Endothelial cell of umbilical vein (primary cell): ENCODE measurements around the gene AQP1. TPM values are rescaled to one million over a fixed set of nuclear protein-coding genes. Genes with fewer than 3 reads are reported as not detected.

Experiments used
- BruUV-seq: library from RNA; stranded (reverse); fragments of 400-500 nt; replicated peaks from 2 replicates; lab custom pipeline; 2021; lab: Mats Ljungman, UMichigan
- CTCF ChIA-PET: fragments of 300-600, 350-600 bp; sonication (Branson Sonifier 250); formaldehyde crosslinking; loops from one replicate; lab custom pipeline; 2021; ENCODE audit warnings: antibody characterized with exemption, inconsistent platforms; lab: Charles Lee
- POLR2A ChIA-PET: fragments of 300-600, 350-600 bp; sonication (Branson Sonifier 250); formaldehyde crosslinking; loops from one replicate; lab custom pipeline; 2021; ENCODE audit warnings: antibody characterized with exemption, inconsistent platforms; lab: Charles Lee
- DNase-seq: peaks from one replicate; pipeline ENCODE4 v3.0.0-alpha.2; 2011; ENCODE audit warnings: low read depth, low spot score
- FAIRE-seq: peaks from 2 replicates; lab custom pipeline; 2011; peaks lifted over from hg19 to GRCh38; lab: Jason Lieb, UNC
- H2AFZ ChIP-seq: 2 replicates; pipeline ENCODE4 v1.6.0; 2012; ENCODE audit warnings: low read depth, low read length, control low read depth, inconsistent platforms
- H3K27ac ChIP-seq: 2 replicates; pipeline ENCODE4 v1.5.1; 2011; ENCODE audit warnings: low read depth, mild to moderate bottlenecking, control low read depth, low read length, moderate library complexity; ENCODE audit not compliant: insufficient read depth
- H3K27me3 ChIP-seq, 2 experiments: 2 replicates each; pipeline versions ENCODE4 v1.6.0 to v1.6.1; 2011; ENCODE audit warnings: low read length in 2 of 2, mixed read lengths in 1 of 2; ENCODE audit not compliant: control insufficient read depth in 2 of 2, insufficient read depth in 2 of 2
- H3K36me3 ChIP-seq, 2 experiments: 2 replicates in 1 of 2; 3 replicates in 1 of 2; pipeline ENCODE4 v1.5.1; 2011; ENCODE audit warnings: low read length in 2 of 2, mild to moderate bottlenecking in 1 of 2, moderate library complexity in 1 of 2; ENCODE audit not compliant: control insufficient read depth in 2 of 2, insufficient read depth in 2 of 2; ENCODE audit errors: extremely low read depth in 1 of 2
- H3K4me1 ChIP-seq: 3 replicates; pipeline ENCODE4 v1.5.1; 2011; ENCODE audit warnings: mild to moderate bottlenecking, low read length; ENCODE audit not compliant: control insufficient read depth, insufficient read depth; ENCODE audit errors: extremely low read depth
- H3K4me2 ChIP-seq: 2 replicates; pipeline ENCODE4 v1.6.1; 2011; ENCODE audit warnings: low read length, control low read depth, mixed read lengths; ENCODE audit not compliant: insufficient read depth
- H3K4me3 ChIP-seq, 3 experiments: fragments of 200-600 bp in 1 of 3; sonication (generic), shearing (Covaris generic) in 1 of 3; replicated peaks in 1 of 3; 2 replicates each; pipeline ENCODE4 v1.5.1; 2011 to 2016; ENCODE audit warnings: control low read depth in 3 of 3, low read length in 3 of 3, mild to moderate bottlenecking in 2 of 3, inconsistent platforms in 1 of 3, low read depth in 1 of 3, moderate library complexity in 1 of 3; ENCODE audit not compliant: insufficient read depth in 1 of 3
- H3K79me2 ChIP-seq: 2 replicates; pipeline ENCODE4 v1.6.0; 2012; ENCODE audit warnings: low read length, inconsistent platforms; ENCODE audit not compliant: control insufficient read depth, insufficient read depth
- H3K9ac ChIP-seq: replicated peaks from 2 replicates; pipeline ENCODE3; 2011; ENCODE audit warnings: low read length, control low read depth; ENCODE audit not compliant: insufficient read depth; ENCODE audit errors: extremely low read depth
- H3K9me1 ChIP-seq: replicated peaks from 3 replicates; pipeline ENCODE4 v1.6.0; 2011; ENCODE audit warnings: mild to moderate bottlenecking, low read length; ENCODE audit not compliant: control insufficient read depth, insufficient read depth; ENCODE audit errors: extremely low read depth
- H3K9me3 ChIP-seq: replicated peaks from 2 replicates; pipeline ENCODE4 v1.5.1; 2012; ENCODE audit warnings: low read length, inconsistent platforms; ENCODE audit not compliant: control insufficient read depth, insufficient read depth
- H4K20me1 ChIP-seq: replicated peaks from 2 replicates; pipeline ENCODE3; 2011; ENCODE audit warnings: mild to moderate bottlenecking, low read length; ENCODE audit not compliant: control insufficient read depth, insufficient read depth; ENCODE audit errors: extremely low read depth
- POLR2A ChIP-seq: IDR thresholded peaks from 2 replicates; pipeline ENCODE4 v1.6.1; 2012; ENCODE audit warnings: low read depth, mild to moderate bottlenecking, control low read depth, low read length
- POLR2AphosphoS5 ChIP-seq: IDR thresholded peaks from 2 replicates; pipeline ENCODE4 v1.6.1; 2012; ENCODE audit warnings: low read depth, mild to moderate bottlenecking, control low read depth, low read length, moderate library complexity; ENCODE audit not compliant: insufficient read depth
- dilution Hi-C: fragments of 300-500 bp; cut with MboI; formaldehyde crosslinking; loops from one replicate; pipeline ENCODE4 v1.15.0; 2019; ENCODE audit warnings: low sequenced_read_pairs; ENCODE audit not compliant: extremely low pct_ligation_motif_present
- intact Hi-C: fragments of 100-400 bp; cut with micrococcal nuclease; formaldehyde crosslinking; loops from one replicate; pipeline ENCODE4 v1.10.0; 2022
- polyA plus RNA-seq, 4 experiments: library from polyadenylated mRNA; depleted of rRNA in 3 of 4; stranded (reverse) in 3 of 4; unstranded in 1 of 4; fragments of >200 nt; gene quantifications; 2 replicates each; pipeline versions ENCODE4 v1.2.1 to v1.2.3, GENCODE V29; 2011 to 2012; ENCODE audit warnings: missing spikeins in 1 of 4
- total RNA-seq: library from RNA; stranded (reverse); gene quantifications from 2 replicates; pipeline ENCODE4 v1.2.3, GENCODE V29; 2021
- TF ChIP-seq, protein P1 (sequence below), 2 donors: IDR thresholded peaks; 1 replicate in 1 of 2; 2 replicates in 1 of 2; pipeline ENCODE4 v1.5.1; 2011; ENCODE audit warnings: low read length in 2 of 2, mild to moderate bottlenecking in 2 of 2, moderate library complexity in 2 of 2, control low read depth in 1 of 2, inconsistent platforms in 1 of 2, low read depth in 1 of 2; ENCODE audit not compliant: insufficient read depth in 1 of 2; ENCODE audit errors: extremely low read depth in 1 of 2

AQP1 gene
- total and polyA plus RNA-seq, 2 donors (not counting 3 experiments of a cell fraction or from before 2014, with no cell fraction given): 11.7 to 15.9 TPM

DNA sequence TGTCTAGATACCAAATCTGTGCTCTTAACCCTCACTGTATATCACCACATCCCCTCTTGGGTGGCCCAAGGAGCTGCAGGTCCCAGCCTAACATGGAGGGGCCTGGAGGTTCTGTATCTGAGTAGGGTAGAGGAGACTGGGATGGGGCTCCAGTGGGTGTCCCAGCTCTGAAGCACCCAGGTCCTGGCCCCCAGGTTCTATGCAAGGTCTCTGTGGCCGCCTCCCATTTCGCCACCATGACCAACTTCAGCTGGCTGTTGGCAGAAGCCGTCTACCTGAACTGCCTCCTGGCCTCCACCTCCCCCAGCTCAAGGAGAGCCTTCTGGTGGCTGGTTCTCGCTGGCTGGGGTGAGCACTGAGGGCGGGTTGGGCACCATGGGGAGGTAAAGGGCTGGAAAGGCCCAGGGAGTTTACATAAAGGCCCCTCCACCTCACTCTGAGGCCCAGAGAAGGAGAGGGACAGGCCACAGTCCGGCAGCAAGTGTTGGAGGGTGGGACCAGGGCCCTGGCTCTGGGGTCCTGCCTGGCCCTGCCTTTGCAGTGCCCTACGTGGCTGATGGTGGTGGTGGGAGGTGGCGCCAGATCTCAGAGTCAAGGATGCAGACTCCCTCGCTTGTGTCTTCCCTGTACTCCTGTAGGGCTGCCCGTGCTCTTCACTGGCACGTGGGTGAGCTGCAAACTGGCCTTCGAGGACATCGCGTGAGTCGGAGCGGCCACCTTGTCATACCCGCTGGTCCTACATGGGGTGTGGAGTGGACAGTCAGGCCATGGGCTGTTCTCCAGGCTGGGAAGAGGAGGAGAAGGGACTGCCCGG lies 62.3 kb downstream of the AQP1 start:
- no peak overlapping the region for H2AFZ ChIP-seq
- CTCF ChIA-PET: interaction anchor here (0.8 to 4.3 kb wide), 7 partner anchors 10 to 174 kb away, joined by 3 to 22 read pairs (median 7); no protein-coding TSS in a partner anchor
- no peak for TF ChIP-seq POLR2AphosphoS5
- no peak overlapping the region for H3K4me3 ChIP-seq
- H3K27ac ChIP-seq: no peak overlapping the region
- DNase-seq (no peak), FAIRE-seq (no peak)
- no TSS peak for BruUV-seq
- H3K4me2 ChIP-seq: no peak overlapping the region
- no peaks in the 10 kb centered on the region for H3K9me1 ChIP-seq
- no peaks in the 10 kb centered on the region for H3K79me2 ChIP-seq
- H3K36me3 ChIP-seq: no peaks in the 10 kb centered on the region
- no peaks in the 10 kb centered on the region for H3K9me3 ChIP-seq
- POLR2A ChIA-PET: no interaction called here
- no peaks in the 10 kb centered on the region for H3K4me1 ChIP-seq
- intact Hi-C loops (loop anchor here (1.0 to 2.0 kb wide), 3 partner anchors 35 to 233 kb away; no protein-coding TSS in a partner anchor), dilution Hi-C loops (no loop called here)
- peaks cover 20 to 29% of the 10 kb centered on the region in 2 experiments for H3K27me3 ChIP-seq
- no peak overlapping the region for H3K9ac ChIP-seq
- H4K20me1 ChIP-seq: no peaks in the 10 kb centered on the region

DNA sequence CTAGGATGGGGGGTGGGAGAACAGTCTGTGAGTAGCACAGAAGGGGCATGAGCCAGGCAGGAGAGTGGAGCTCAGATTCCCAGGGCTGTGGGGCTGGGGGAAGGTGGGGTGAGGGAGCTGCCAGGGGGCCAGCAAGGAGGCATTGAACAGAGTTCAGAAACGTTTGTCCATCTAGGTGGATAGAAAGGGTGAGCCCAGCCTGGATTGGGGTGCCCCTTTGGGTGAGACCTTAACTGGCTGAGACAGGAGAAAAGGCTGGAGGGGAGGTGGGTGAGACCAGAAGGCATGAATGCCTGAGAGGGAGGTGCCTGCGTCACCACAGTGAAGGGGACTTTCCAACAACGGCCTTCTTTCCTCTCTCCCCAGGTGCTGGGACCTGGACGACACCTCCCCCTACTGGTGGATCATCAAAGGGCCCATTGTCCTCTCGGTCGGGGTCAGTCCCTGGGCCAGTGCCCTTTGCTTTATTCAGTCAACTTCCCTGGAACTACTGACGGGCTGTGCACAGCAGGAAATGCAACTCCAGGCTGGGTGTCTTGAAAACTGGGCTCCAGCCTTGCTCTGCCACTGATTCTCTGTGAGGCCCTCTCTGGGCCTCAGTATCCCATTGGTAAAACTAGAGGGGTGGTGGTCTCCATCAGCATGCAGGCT lies 63.1 kb downstream of the AQP1 start:
- no peaks in the 10 kb centered on the region for H3K9me1 ChIP-seq
- POLR2A ChIA-PET: no interaction called here
- FAIRE-seq (peak; percentile 77), DNase-seq (peak; percentile 62)
- H3K27ac ChIP-seq: no peak overlapping the region
- H3K4me3 ChIP-seq: no peak overlapping the region
- H3K79me2 ChIP-seq: no peaks in the 10 kb centered on the region
- H3K9me3 ChIP-seq: no peaks in the 10 kb centered on the region
- no peaks in the 10 kb centered on the region for H4K20me1 ChIP-seq
- H3K4me1 ChIP-seq: no peaks in the 10 kb centered on the region
- no peak overlapping the region for H2AFZ ChIP-seq
- no TSS peak for BruUV-seq
- intact Hi-C loops (loop anchor here (1.0 to 2.0 kb wide), 4 partner anchors 36 to 234 kb away; no protein-coding TSS in a partner anchor), dilution Hi-C loops (no loop called here)
- no peak for TF ChIP-seq POLR2A
- TF ChIP-seq, protein P1, sequence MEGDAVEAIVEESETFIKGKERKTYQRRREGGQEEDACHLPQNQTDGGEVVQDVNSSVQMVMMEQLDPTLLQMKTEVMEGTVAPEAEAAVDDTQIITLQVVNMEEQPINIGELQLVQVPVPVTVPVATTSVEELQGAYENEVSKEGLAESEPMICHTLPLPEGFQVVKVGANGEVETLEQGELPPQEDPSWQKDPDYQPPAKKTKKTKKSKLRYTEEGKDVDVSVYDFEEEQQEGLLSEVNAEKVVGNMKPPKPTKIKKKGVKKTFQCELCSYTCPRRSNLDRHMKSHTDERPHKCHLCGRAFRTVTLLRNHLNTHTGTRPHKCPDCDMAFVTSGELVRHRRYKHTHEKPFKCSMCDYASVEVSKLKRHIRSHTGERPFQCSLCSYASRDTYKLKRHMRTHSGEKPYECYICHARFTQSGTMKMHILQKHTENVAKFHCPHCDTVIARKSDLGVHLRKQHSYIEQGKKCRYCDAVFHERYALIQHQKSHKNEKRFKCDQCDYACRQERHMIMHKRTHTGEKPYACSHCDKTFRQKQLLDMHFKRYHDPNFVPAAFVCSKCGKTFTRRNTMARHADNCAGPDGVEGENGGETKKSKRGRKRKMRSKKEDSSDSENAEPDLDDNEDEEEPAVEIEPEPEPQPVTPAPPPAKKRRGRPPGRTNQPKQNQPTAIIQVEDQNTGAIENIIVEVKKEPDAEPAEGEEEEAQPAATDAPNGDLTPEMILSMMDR (IDR thresholded peaks at IDR 0.05; ENCODE audit: extremely low read depth in 1 of 2, insufficient read depth in 1 of 2, low read depth in 1 of 2, low read length in 2 of 2): peak; percentile 61 to 81
- CTCF ChIA-PET: interaction anchor here (0.7 to 18.6 kb wide), 5 partner anchors 9 to 173 kb away, joined by 3 to 1079 read pairs (median 7); no protein-coding TSS in a partner anchor
- H3K4me2 ChIP-seq: no peak overlapping the region
- no peaks in the 10 kb centered on the region for H3K36me3 ChIP-seq
- H3K27me3 ChIP-seq: peaks cover 22 to 29% of the 10 kb centered on the region in 2 experiments
- H3K9ac ChIP-seq: no peak overlapping the region

Other genes starting within 250 kb of the AQP1 start
- gene CRHR2, start 229.4 kb upstream of the AQP1 start, total RNA-seq: not detected in 2 replicates
- not detected in 2 replicates for gene CRHR2, start 229.4 kb upstream of the AQP1 start, polyA plus RNA-seq
- gene INMT, start 159.7 kb upstream of the AQP1 start, total RNA-seq: not detected in 2 replicates
- not detected in 2 replicates for gene INMT, start 159.7 kb upstream of the AQP1 start, polyA plus RNA-seq
- gene MINDY4, start 140.4 kb upstream of the AQP1 start, total RNA-seq: 4.7 and 5.2 TPM in 2 replicates
- 2.2 and 2.3 TPM in 2 replicates for gene MINDY4, start 140.4 kb upstream of the AQP1 start, polyA plus RNA-seq
- not detected in 2 replicates for gene GHRHR, start 52.1 kb downstream of the AQP1 start, total RNA-seq
- not detected in 2 replicates for gene GHRHR, start 52.1 kb downstream of the AQP1 start, polyA plus RNA-seq
- gene ADCYAP1R1, start 140.5 kb downstream of the AQP1 start, total RNA-seq: not detected in 2 replicates
- 0.04 TPM in 1 of 2 replicates, not detected in the other for gene ADCYAP1R1, start 140.5 kb downstream of the AQP1 start, polyA plus RNA-seq